SHP77 treated with DMSO at 0.1 percent for 48 hours (cell line): ENCODE measurements around the gene GTF2H2C.
"Not testable (repeated sequence)": the region's sequence is repeated elsewhere in the genome, so short reads cannot be mapped to it uniquely, and the experiment has no call there.

Source experiments
- DNase-seq: peaks from one replicate; lab custom pipeline; 2025; lab: John Stamatoyannopoulos, UW

Gene GTF2H2C

GRCh38 chr5:69559908-69560330 is at the start of gene GTF2H2C:
Gene GTF2H2C (plus strand): TSS chr5:69560191. CDS start chr5:69565133, 4,942 bp downstream.
- not testable (repeated sequence) for DNase-seq

- DNase-seq, result no peak
These were observed 49.3 kb upstream of the GTF2H2C start for GRCh38 chr5:69510694-69511093.

- no peak for DNase-seq
These were observed 47.2 kb upstream of the GTF2H2C start for GRCh38 chr5:69512740-69513260.

GRCh38 chr5:69515570-69515969 is 44.4 kb upstream of the GTF2H2C start:
- not testable (repeated sequence) for DNase-seq

- DNase-seq, result no peak
These were observed 43.2 kb upstream of the GTF2H2C start for GRCh38 chr5:69516769-69517168.

GRCh38 chr5:69517763-69518212 is 42.2 kb upstream of the GTF2H2C start:
- DNase-seq, result peak; percentile 56

- no peak for DNase-seq
These were observed 40.7 kb upstream of the GTF2H2C start for GRCh38 chr5:69519285-69519684.

GRCh38 chr5:69522035-69522434 is 38.0 kb upstream of the GTF2H2C start:
- no peak for DNase-seq

GRCh38 chr5:69525490-69525889 is 34.5 kb upstream of the GTF2H2C start:
- no peak for DNase-seq

- DNase-seq, result no peak
These were observed 33.3 kb upstream of the GTF2H2C start for GRCh38 chr5:69526660-69527059.

GRCh38 chr5:69527128-69527770 is 32.7 kb upstream of the GTF2H2C start:
- DNase-seq, result no peak

GRCh38 chr5:69528035-69528434 is 32.0 kb upstream of the GTF2H2C start:
- no peak for DNase-seq

GRCh38 chr5:69528609-69529008 is 31.4 kb upstream of the GTF2H2C start:
- no peak for DNase-seq

GRCh38 chr5:69530561-69531405 is 29.2 kb upstream of the GTF2H2C start:
- DNase-seq, result no peak

GRCh38 chr5:69531406-69531801 is 28.6 kb upstream of the GTF2H2C start:
- no peak for DNase-seq

- DNase-seq, result not testable (repeated sequence)
These were observed 22.1 kb upstream of the GTF2H2C start for GRCh38 chr5:69537911-69538310.

GRCh38 chr5:69538735-69539134 is 21.3 kb upstream of the GTF2H2C start:
- not testable (repeated sequence) for DNase-seq

- DNase-seq, result not testable (repeated sequence)
These were observed 18.6 kb upstream of the GTF2H2C start for GRCh38 chr5:69541347-69541746.

GRCh38 chr5:69542838-69543618 is 17.0 kb upstream of the GTF2H2C start:
- not testable (repeated sequence) for DNase-seq

- DNase-seq, result not testable (repeated sequence)
These were observed 15.4 kb upstream of the GTF2H2C start for GRCh38 chr5:69544602-69545001.

GRCh38 chr5:69560587-69561431 is 818 bp downstream of the GTF2H2C start:
- not testable (repeated sequence) for DNase-seq
